Nephron (organoid): ENCODE measurements around the gene HOXA7.
A peak's percentile ranks its signal among the peaks of the same experiment; 100 is the strongest.

Experiments
- H3K27ac Mint-ChIP-seq, 3 experiments: 2 replicates each; pipeline ENCODE4 v1.8.0; 2020; ENCODE audit warnings: mixed read lengths in 3 of 3, mild to moderate bottlenecking in 2 of 3, moderate library complexity in 1 of 3
- H3K27me3 Mint-ChIP-seq: 2 replicates; pipeline ENCODE4 v1.8.0; 2021; ENCODE audit warnings: low read depth, mild to moderate bottlenecking, moderate library complexity, mixed read lengths
- H3K36me3 Mint-ChIP-seq: 2 replicates; pipeline ENCODE4 v1.8.0; 2020; ENCODE audit warnings: low read depth, mixed read lengths
- H3K4me1 Mint-ChIP-seq: 2 replicates; pipeline ENCODE4 v1.8.0; 2020; ENCODE audit warnings: mixed read lengths
- H3K4me3 Mint-ChIP-seq, 3 experiments: 2 replicates each; pipeline ENCODE4 v1.8.0; 2020; ENCODE audit warnings: mild to moderate bottlenecking in 3 of 3, mixed read lengths in 3 of 3, moderate library complexity in 2 of 3
- H3K9me3 Mint-ChIP-seq: 2 replicates; pipeline ENCODE4 v1.8.0; 2020; ENCODE audit warnings: mixed read lengths
- TF ChIP-seq, protein P1 (sequence below), 3 experiments: fragments of 200-600 bp; sonication (generic); IDR thresholded peaks; one replicate each; pipeline ENCODE4 v1.5.0; 2021; ENCODE audit warnings: antibody characterized with exemption in 3 of 3; ENCODE audit not compliant: unreplicated experiment in 3 of 3

Gene HOXA7

DNA sequence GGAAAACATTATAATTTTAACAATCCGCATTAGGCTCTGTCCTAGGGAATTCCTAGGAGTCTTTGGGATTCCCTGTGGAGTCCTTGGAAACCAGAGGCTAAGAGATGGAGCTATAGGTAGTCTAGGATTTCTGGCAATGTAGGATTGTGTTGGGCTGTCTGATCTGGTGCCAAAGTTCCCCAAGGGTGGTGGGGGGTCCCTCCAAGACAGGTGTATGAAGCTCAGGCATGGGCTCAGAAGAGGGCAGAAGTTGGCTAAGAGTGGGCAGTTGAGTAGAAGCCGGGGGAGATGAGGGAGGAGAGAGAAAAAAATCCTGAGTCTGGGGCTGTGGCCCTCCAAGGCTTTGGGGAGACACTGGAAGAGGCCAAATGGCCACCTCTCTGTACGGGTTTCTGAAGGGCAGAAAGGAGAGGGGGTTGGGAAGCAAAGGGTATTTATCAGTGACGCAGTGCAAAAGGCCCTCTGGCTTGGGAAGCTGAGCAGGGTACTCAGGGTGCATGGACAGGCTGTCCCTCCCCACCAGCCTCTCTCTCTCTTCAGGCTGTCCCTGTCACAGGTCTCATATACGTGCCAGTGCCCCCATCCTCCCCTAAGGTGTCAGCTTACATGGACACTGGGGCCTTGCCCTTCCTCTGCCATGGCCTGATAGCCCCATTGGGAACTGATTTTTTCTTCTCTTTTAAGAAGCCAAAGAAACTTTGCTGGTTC lies 9.8 kb downstream of the HOXA7 start:
- Mint-ChIP-seq H3K27ac (peak overlapping the region; percentile 97 to 100 (median 99)), H3K9me3 (no peaks in the 10 kb centered on the region), H3K4me3 (peak overlapping the region; percentile 95 to 98 (median 96)), H3K27me3 (peaks cover 8% of the 10 kb centered on the region), H3K36me3 (peaks cover 82% of the 10 kb centered on the region), H3K4me1 (peaks cover 61% of the 10 kb centered on the region)
- TF ChIP-seq, protein P1, sequence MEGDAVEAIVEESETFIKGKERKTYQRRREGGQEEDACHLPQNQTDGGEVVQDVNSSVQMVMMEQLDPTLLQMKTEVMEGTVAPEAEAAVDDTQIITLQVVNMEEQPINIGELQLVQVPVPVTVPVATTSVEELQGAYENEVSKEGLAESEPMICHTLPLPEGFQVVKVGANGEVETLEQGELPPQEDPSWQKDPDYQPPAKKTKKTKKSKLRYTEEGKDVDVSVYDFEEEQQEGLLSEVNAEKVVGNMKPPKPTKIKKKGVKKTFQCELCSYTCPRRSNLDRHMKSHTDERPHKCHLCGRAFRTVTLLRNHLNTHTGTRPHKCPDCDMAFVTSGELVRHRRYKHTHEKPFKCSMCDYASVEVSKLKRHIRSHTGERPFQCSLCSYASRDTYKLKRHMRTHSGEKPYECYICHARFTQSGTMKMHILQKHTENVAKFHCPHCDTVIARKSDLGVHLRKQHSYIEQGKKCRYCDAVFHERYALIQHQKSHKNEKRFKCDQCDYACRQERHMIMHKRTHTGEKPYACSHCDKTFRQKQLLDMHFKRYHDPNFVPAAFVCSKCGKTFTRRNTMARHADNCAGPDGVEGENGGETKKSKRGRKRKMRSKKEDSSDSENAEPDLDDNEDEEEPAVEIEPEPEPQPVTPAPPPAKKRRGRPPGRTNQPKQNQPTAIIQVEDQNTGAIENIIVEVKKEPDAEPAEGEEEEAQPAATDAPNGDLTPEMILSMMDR (IDR thresholded peaks at IDR 0.05; ENCODE audit: unreplicated experiment in 3 of 3), result no peak

DNA sequence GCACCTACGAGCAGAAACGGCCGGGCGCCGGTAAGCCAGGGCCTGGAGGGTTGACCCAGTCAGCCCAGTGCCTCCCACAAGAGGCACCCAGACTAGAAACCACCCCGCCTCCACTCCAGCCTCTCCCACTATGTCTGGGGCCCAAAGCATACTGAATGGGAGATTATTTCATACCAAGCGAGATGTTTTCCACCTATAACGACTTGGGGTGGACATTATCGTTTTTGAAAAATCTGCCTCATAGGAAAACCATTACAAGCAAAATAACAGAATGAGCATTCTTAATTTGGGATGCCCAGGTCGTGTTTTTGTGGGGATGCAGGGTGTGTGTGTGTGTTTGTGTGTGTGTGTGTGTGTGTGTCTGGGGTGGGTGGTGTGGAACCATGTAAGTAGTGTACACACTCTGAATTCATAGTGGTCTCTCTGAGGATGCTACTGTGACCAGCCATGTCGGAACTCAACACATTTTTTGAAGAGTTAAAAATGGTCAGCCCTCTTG lies 10.5 kb downstream of the HOXA7 start:
- peaks cover 83% of the 10 kb centered on the region for H3K36me3 Mint-ChIP-seq
- TF ChIP-seq, protein P1 (IDR thresholded peaks at IDR 0.05; ENCODE audit: unreplicated experiment in 3 of 3), result no peak
- peaks cover 10% of the 10 kb centered on the region for H3K27me3 Mint-ChIP-seq
- peaks cover 68% of the 10 kb centered on the region for H3K4me1 Mint-ChIP-seq
- no peaks in the 10 kb centered on the region for H3K9me3 Mint-ChIP-seq
- H3K27ac Mint-ChIP-seq, result peak overlapping the region; percentile 97 to 100 (median 99)
- peak overlapping the region; percentile 95 to 98 (median 96) for H3K4me3 Mint-ChIP-seq

DNA sequence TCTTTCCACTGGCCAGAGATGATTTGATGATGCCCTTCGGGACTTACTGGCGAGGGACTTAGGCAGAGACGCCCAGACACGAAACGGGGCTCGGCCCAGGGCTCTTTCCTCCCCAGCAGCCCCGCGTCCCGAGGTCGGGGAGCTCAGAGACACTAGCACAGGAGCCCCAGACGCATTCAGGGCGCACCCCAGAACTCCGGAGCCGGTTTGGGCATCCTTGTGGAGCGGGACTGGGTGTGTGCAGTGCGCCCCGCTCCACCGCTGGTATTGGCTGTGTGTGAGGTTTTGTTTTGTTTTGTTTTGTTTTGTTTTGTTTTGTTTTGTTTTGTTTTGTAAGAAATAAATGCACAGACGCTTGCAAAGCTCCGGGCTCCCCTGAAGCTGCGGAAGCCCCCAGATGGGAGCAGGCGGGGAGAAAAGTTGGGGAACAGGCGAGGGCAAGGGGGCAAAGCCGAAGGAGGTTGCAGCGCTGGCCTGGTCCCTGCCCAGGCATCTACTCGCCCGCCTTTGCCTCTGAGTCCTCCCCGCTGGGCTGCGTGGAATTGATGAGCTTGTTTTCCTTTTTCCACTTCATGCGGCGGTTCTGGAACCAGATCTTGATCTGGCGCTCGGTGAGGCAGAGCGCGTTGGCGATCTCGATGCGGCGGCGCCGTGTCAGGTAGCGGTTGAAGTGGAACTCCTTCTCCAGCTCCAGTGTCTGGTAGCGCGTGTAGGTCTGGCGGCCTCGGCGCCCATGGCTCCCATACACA lies 11.1 kb downstream of the HOXA7 start:
- Mint-ChIP-seq H3K4me3 (peak overlapping the region; percentile 95 to 98 (median 96)), H3K27ac (peak overlapping the region; percentile 97 to 100 (median 99)), H3K27me3 (peaks cover 10% of the 10 kb centered on the region), H3K4me1 (peaks cover 71% of the 10 kb centered on the region), H3K36me3 (peaks cover 83% of the 10 kb centered on the region), H3K9me3 (no peaks in the 10 kb centered on the region)
- TF ChIP-seq, protein P1 (IDR thresholded peaks at IDR 0.05; ENCODE audit: unreplicated experiment in 3 of 3), result no peak

DNA sequence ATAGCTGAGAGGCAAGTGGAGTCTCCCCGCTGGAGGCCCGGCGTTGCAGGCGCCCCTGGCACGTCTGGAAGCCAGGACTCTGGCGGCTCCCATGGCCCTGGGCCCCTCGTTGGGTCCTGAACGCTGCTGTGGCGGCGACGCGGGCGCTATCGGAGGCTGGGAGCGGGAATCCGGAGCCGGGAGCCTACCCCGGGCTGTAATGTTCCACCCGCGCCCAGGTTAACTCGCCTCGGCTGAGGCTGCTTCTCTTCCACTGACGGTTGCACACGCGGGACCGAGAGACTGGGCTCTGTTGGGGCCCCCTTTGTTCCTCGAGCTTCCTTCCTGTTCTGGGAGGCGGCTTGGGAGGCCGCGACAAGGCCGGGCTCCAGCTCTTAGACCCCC lies 11.7 kb downstream of the HOXA7 start:
- Mint-ChIP-seq H3K27me3 (peaks cover 10% of the 10 kb centered on the region), H3K27ac (peak overlapping the region; percentile 97 to 100 (median 99))

DNA sequence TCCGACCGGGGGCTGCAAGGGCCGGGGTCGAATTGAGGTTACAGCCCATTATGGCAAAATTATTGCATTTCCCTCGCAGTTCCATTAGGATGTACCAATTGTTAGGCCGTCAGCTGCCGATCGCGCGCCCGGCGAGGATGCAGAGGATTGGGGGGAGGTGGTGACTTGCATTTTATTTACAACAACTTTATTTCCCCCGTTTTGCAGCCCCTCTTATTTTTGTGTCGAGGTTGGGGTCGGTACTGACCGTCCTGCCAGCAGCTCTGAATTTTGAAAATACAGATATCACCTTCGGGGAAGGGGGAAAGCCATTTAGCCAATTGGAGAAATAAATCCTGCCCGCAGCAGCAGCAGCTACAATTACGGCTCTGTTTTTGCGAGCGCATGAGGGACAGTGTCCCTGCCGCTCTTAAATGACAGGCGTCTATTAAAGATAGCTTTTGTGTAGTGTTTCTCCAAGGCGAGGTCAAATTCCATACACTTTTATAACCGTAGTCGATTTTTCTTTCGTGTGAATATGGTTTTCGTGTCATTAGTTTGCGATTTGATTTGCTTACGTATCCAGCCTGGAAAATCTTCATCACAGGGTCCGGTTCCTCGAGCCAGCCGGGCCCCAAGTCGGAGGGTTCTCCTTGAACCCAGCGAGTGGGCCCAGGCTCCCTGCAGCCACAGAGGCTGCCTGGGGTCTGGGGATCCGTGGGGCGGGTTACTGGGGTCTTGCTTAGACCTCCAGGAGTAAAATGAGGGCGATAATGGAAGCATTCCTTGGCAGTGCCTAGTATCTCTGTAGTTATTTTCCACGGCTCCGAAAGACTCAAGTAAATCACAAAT lies 12.3 kb downstream of the HOXA7 start:
- Mint-ChIP-seq H3K36me3 (peaks cover 83% of the 10 kb centered on the region), H3K4me1 (peaks cover 76% of the 10 kb centered on the region), H3K9me3 (no peaks in the 10 kb centered on the region), H3K4me3 (peak overlapping the region; percentile 95 to 98 (median 96)), H3K27me3 (peaks cover 10% of the 10 kb centered on the region), H3K27ac (peak overlapping the region; percentile 97 to 100 (median 99))
- TF ChIP-seq, protein P1 (IDR thresholded peaks at IDR 0.05; ENCODE audit: unreplicated experiment in 3 of 3), result no peak

More for the DNA sequence above, 11.7 kb downstream of the HOXA7 start:
- Mint-ChIP-seq H3K4me3 (peak overlapping the region; percentile 95 to 98 (median 96)), H3K9me3 (no peaks in the 10 kb centered on the region), H3K36me3 (peaks cover 86% of the 10 kb centered on the region), H3K4me1 (peaks cover 74% of the 10 kb centered on the region)
- TF ChIP-seq, protein P1 (IDR thresholded peaks at IDR 0.05; ENCODE audit: unreplicated experiment in 3 of 3), result no peak
